HG02642 (cell line): ENCODE measurements around the gene TM4SF1.
"Not testable (repeated sequence)": the region's sequence is repeated elsewhere in the genome, so short reads cannot be mapped to it uniquely, and the experiment has no call there.

Experiments used
- ATAC-seq: cut with Tn5 transposase; IDR thresholded peaks from one replicate; pipeline ENCODE4 v1.9.1; 2021; ENCODE audit warnings: mild to moderate bottlenecking; ENCODE audit not compliant: unreplicated experiment, poor library complexity

The TM4SF1 gene

GRCh38 chr3:149396476-149396875, 19.0 kb upstream of the TM4SF1 start:
- no peak for ATAC-seq

- no peak for ATAC-seq
Observed at GRCh38 chr3:149395107-149396089, 17.9 kb upstream of the TM4SF1 start.

GRCh38 chr3:149393345-149394160, 16.1 kb upstream of the TM4SF1 start:
- peak; percentile 85 for ATAC-seq

- ATAC-seq = no peak
Observed at GRCh38 chr3:149391960-149392359, 14.5 kb upstream of the TM4SF1 start.

- no peak for ATAC-seq
Observed at GRCh38 chr3:149390772-149391212, 13.3 kb upstream of the TM4SF1 start.

GRCh38 chr3:149390294-149390693, 12.8 kb upstream of the TM4SF1 start:
- no peak for ATAC-seq

GRCh38 chr3:149388531-149389417, 11.3 kb upstream of the TM4SF1 start:
- ATAC-seq = no peak

GRCh38 chr3:149388001-149388440, 10.6 kb upstream of the TM4SF1 start:
- no peak for ATAC-seq

GRCh38 chr3:149386299-149386606, 8.8 kb upstream of the TM4SF1 start:
- ATAC-seq = no peak

GRCh38 chr3:149385617-149386298, 8.3 kb upstream of the TM4SF1 start:
- no peak for ATAC-seq

- ATAC-seq = no peak
Observed at GRCh38 chr3:149384911-149385321, 7.5 kb upstream of the TM4SF1 start.

GRCh38 chr3:149384167-149384566, 6.7 kb upstream of the TM4SF1 start:
- no peak for ATAC-seq

GRCh38 chr3:149383703-149384102, 6.3 kb upstream of the TM4SF1 start:
- ATAC-seq = no peak

GRCh38 chr3:149382518-149382917, 5.1 kb upstream of the TM4SF1 start:
- no peak for ATAC-seq

- ATAC-seq = no peak
Observed at GRCh38 chr3:149382101-149382467, 4.6 kb upstream of the TM4SF1 start.

GRCh38 chr3:149381173-149382100, 4.0 kb upstream of the TM4SF1 start:
- ATAC-seq = no peak

GRCh38 chr3:149380220-149380619, 2.8 kb upstream of the TM4SF1 start:
- not testable (repeated sequence) for ATAC-seq

GRCh38 chr3:149378478-149379309, 1.2 kb upstream of the TM4SF1 start:
- ATAC-seq = no peak
